Activated T-helper 2 cell treated with anti-CD3 and anti-CD28 coated beads, Interferon-gamma antibody, Interleukin-2, Interleukin-4, amounts not matched to agents 10 μg/mL and 5 μg/mL and 100 μg/mL, durations not matched to agents 14 hours and 24 hours and 36 hours (primary cell): Measurements from ENCODE around the gene PDE8B. TPM values are rescaled to one million over a fixed set of nuclear protein-coding genes. Genes with fewer than 3 reads are reported as not detected.

ENCODE experiments used
- DNase-seq: peaks from one replicate; pipeline ENCODE4 v3.0.0; 2021; ENCODE audit warnings: low spot score
- H3K27ac Mint-ChIP-seq: one replicate; pipeline ENCODE4 v1.8.0; 2021; ENCODE audit warnings: mixed read lengths
- H3K27me3 Mint-ChIP-seq: one replicate; pipeline ENCODE4 v1.8.0; 2021; ENCODE audit warnings: low read depth, mixed read lengths
- H3K36me3 Mint-ChIP-seq: one replicate; pipeline ENCODE4 v1.8.0; 2021; ENCODE audit warnings: low read depth, mixed read lengths
- H3K4me1 Mint-ChIP-seq: one replicate; pipeline ENCODE4 v1.8.0; 2021; ENCODE audit warnings: low read depth, mixed read lengths
- H3K4me3 Mint-ChIP-seq: one replicate; pipeline ENCODE4 v1.8.0; 2021; ENCODE audit warnings: low read depth, mild to moderate bottlenecking, moderate library complexity, mixed read lengths
- H3K9me3 Mint-ChIP-seq: one replicate; pipeline ENCODE4 v1.8.0; 2021; ENCODE audit warnings: mixed read lengths
- intact Hi-C: fragments of 100-400 bp; cut with micrococcal nuclease; formaldehyde crosslinking; loops from one replicate; pipeline ENCODE4 v1.15.1; 2023
- total RNA-seq: library from RNA; stranded (reverse); gene quantifications from 2 replicates; pipeline ENCODE4 v1.2.3, GENCODE V29; 2022

The PDE8B gene
- total RNA-seq, 1 donor from 2014 or later, result 0.05 TPM

- H3K9me3 Mint-ChIP-seq, result peaks cover 8% of the 10 kb centered on the region
- no peaks in the 10 kb centered on the region for H3K36me3 Mint-ChIP-seq
- peaks cover 10% of the 10 kb centered on the region for H3K27me3 Mint-ChIP-seq
- peaks cover 1% of the 10 kb centered on the region for H3K4me1 Mint-ChIP-seq
- H3K27ac Mint-ChIP-seq, result no peak overlapping the region
- no peak for DNase-seq
- intact Hi-C loops, result no loop called here
- H3K4me3 Mint-ChIP-seq, result no peak overlapping the region
Measured at GRCh38 chr5:77229887-77230286, 19.4 kb downstream of the PDE8B start.

GRCh38 chr5:77230727-77231470 is 20.4 kb downstream of the PDE8B start:
- Mint-ChIP-seq H3K27me3 (peaks cover 7% of the 10 kb centered on the region), H3K27ac (no peak overlapping the region), H3K9me3 (peaks cover 8% of the 10 kb centered on the region), H3K4me3 (no peak overlapping the region), H3K36me3 (no peaks in the 10 kb centered on the region), H3K4me1 (peaks cover 1% of the 10 kb centered on the region)
- DNase-seq, result no peak
- intact Hi-C loops, result no loop called here

GRCh38 chr5:77231471-77232138 is 21.1 kb downstream of the PDE8B start:
- Mint-ChIP-seq H3K4me3 (no peak overlapping the region), H3K27me3 (peaks cover 7% of the 10 kb centered on the region), H3K4me1 (peaks cover 6% of the 10 kb centered on the region), H3K9me3 (peaks cover 8% of the 10 kb centered on the region), H3K27ac (no peak overlapping the region), H3K36me3 (no peaks in the 10 kb centered on the region)
- intact Hi-C loops, result no loop called here
- no peak for DNase-seq

- Mint-ChIP-seq H3K27ac (no peak overlapping the region), H3K36me3 (no peaks in the 10 kb centered on the region), H3K9me3 (peaks cover 8% of the 10 kb centered on the region), H3K4me1 (peaks cover 6% of the 10 kb centered on the region), H3K4me3 (no peak overlapping the region), H3K27me3 (peaks cover 6% of the 10 kb centered on the region)
- no peak for DNase-seq
- intact Hi-C loops, result no loop called here
Measured at GRCh38 chr5:77232574-77233358, 22.3 kb downstream of the PDE8B start.

- H3K4me3 Mint-ChIP-seq, result no peak overlapping the region
- no peak overlapping the region for H3K27ac Mint-ChIP-seq
- intact Hi-C loops, result loop anchor here (5.0 kb wide), 1 partner anchor 91 kb away; no protein-coding TSS in a partner anchor
- peaks cover 22% of the 10 kb centered on the region for H3K27me3 Mint-ChIP-seq
- no peaks in the 10 kb centered on the region for H3K9me3 Mint-ChIP-seq
- H3K36me3 Mint-ChIP-seq, result no peaks in the 10 kb centered on the region
- no peak for DNase-seq
- peaks cover 11% of the 10 kb centered on the region for H3K4me1 Mint-ChIP-seq
Measured at GRCh38 chr5:77235846-77236721, 25.6 kb downstream of the PDE8B start.

GRCh38 chr5:77239126-77239741 is 28.8 kb downstream of the PDE8B start:
- Mint-ChIP-seq H3K27me3 (peaks cover 24% of the 10 kb centered on the region), H3K27ac (no peak overlapping the region), H3K4me3 (no peak overlapping the region), H3K36me3 (no peaks in the 10 kb centered on the region), H3K4me1 (peaks cover 11% of the 10 kb centered on the region), H3K9me3 (no peaks in the 10 kb centered on the region)
- no peak for DNase-seq
- intact Hi-C loops, result loop anchor here (5.0 kb wide), 1 partner anchor 88 kb away; no protein-coding TSS in a partner anchor

- Mint-ChIP-seq H3K4me1 (peaks cover 5% of the 10 kb centered on the region), H3K4me3 (no peak overlapping the region), H3K27me3 (peaks cover 21% of the 10 kb centered on the region), H3K36me3 (no peaks in the 10 kb centered on the region), H3K27ac (no peak overlapping the region), H3K9me3 (no peaks in the 10 kb centered on the region)
- no peak for DNase-seq
- intact Hi-C loops, result no loop called here
Measured at GRCh38 chr5:77241444-77241843, 31.0 kb downstream of the PDE8B start.

- Mint-ChIP-seq H3K36me3 (no peaks in the 10 kb centered on the region), H3K4me1 (no peaks in the 10 kb centered on the region), H3K27ac (no peak overlapping the region), H3K4me3 (no peak overlapping the region), H3K27me3 (peaks cover 24% of the 10 kb centered on the region), H3K9me3 (no peaks in the 10 kb centered on the region)
- no peak for DNase-seq
- intact Hi-C loops, result no loop called here
Measured at GRCh38 chr5:77249475-77249874, 39.0 kb downstream of the PDE8B start.

GRCh38 chr5:77250021-77250420 is 39.5 kb downstream of the PDE8B start:
- H3K27me3 Mint-ChIP-seq, result peaks cover 29% of the 10 kb centered on the region
- H3K36me3 Mint-ChIP-seq, result no peaks in the 10 kb centered on the region

GRCh38 chr5:77251921-77252320 is 41.4 kb downstream of the PDE8B start:
- H3K9me3 Mint-ChIP-seq, result no peaks in the 10 kb centered on the region
- DNase-seq, result no peak
- peaks cover 32% of the 10 kb centered on the region for H3K27me3 Mint-ChIP-seq
- intact Hi-C loops, result no loop called here
- H3K4me1 Mint-ChIP-seq, result no peaks in the 10 kb centered on the region
- H3K4me3 Mint-ChIP-seq, result no peak overlapping the region
- no peaks in the 10 kb centered on the region for H3K36me3 Mint-ChIP-seq
- H3K27ac Mint-ChIP-seq, result no peak overlapping the region

More at GRCh38 chr5:77250021-77250420, 39.5 kb downstream of the PDE8B start:
- intact Hi-C loops, result no loop called here
- H3K27ac Mint-ChIP-seq, result no peak overlapping the region
- H3K4me3 Mint-ChIP-seq, result no peak overlapping the region
- no peaks in the 10 kb centered on the region for H3K9me3 Mint-ChIP-seq
- no peaks in the 10 kb centered on the region for H3K4me1 Mint-ChIP-seq
- no peak for DNase-seq

- Mint-ChIP-seq H3K9me3 (no peaks in the 10 kb centered on the region), H3K27me3 (peaks cover 27% of the 10 kb centered on the region), H3K27ac (no peak overlapping the region), H3K36me3 (no peaks in the 10 kb centered on the region), H3K4me1 (peaks cover 8% of the 10 kb centered on the region), H3K4me3 (no peak overlapping the region)
- intact Hi-C loops, result no loop called here
- DNase-seq, result no peak
Measured at GRCh38 chr5:77255617-77256016, 45.1 kb downstream of the PDE8B start.

- Mint-ChIP-seq H3K9me3 (no peaks in the 10 kb centered on the region), H3K4me1 (peaks cover 8% of the 10 kb centered on the region), H3K27ac (no peak overlapping the region), H3K27me3 (peaks cover 26% of the 10 kb centered on the region), H3K4me3 (no peak overlapping the region), H3K36me3 (no peaks in the 10 kb centered on the region)
- intact Hi-C loops, result no loop called here
- DNase-seq, result no peak
Measured at GRCh38 chr5:77256406-77256805, 45.9 kb downstream of the PDE8B start.
